GM12801 (cell line): ENCODE measurements around the gene GOLT1A.

Experiments used
- CTCF ChIP-seq: IDR thresholded peaks from one replicate; pipeline ENCODE4 v1.5.1; 2011; ENCODE audit warnings: control low read depth; ENCODE audit not compliant: insufficient read length; ENCODE audit errors: extremely low read depth

The GOLT1A gene

GRCh38 chr1:204213668-204214662 is at the start of gene GOLT1A:
Gene GOLT1A, minus strand, starts transcription at chr1:204213988. Its CDS starts 82 bp downstream, at chr1:204213906.
- TF ChIP-seq CTCF, result no peak

GRCh38 chr1:204263254-204263910 is 49.6 kb upstream of the GOLT1A start:
- TF ChIP-seq CTCF, result no peak

GRCh38 chr1:204262506-204263253 is 48.9 kb upstream of the GOLT1A start:
- TF ChIP-seq CTCF, result no peak

- TF ChIP-seq CTCF, result no peak
Measured at GRCh38 chr1:204261746-204262505, 48.1 kb upstream of the GOLT1A start.

GRCh38 chr1:204261266-204261665 is 47.5 kb upstream of the GOLT1A start:
- TF ChIP-seq CTCF, result no peak

- TF ChIP-seq CTCF, result no peak
Measured at GRCh38 chr1:204260601-204261197, 46.9 kb upstream of the GOLT1A start.
